H1 (cell line): ENCODE results near the gene PEAK1. TPM values are rescaled to one million over a fixed set of nuclear protein-coding genes. Genes with fewer than 3 reads are reported as not detected.
A peak's percentile ranks its signal among the peaks of the same experiment; 100 is the strongest.

Experiments used
- CTCF ChIA-PET: fragments of 300-600 bp; sonication (Branson Sonifier 250); formaldehyde crosslinking; loops from one replicate; lab custom pipeline; 2021; ENCODE audit not compliant: partially characterized antibody; lab: Charles Lee
- POLR2A ChIA-PET: fragments of 300-600 bp; sonication (Branson Sonifier 250); formaldehyde crosslinking; loops from one replicate; lab custom pipeline; 2021; ENCODE audit warnings: inconsistent platforms; ENCODE audit not compliant: partially characterized antibody; lab: Charles Lee
- DNase-seq, 2 experiments: peaks; one replicate each; pipeline versions ENCODE4 v3.0.0 to v3.0.0-alpha.2; 2010 to 2022; ENCODE audit warnings: low spot score in 2 of 2, low read depth in 1 of 2, mixed read lengths in 1 of 2
- FAIRE-seq: peaks from 2 replicates; lab custom pipeline; 2011; peaks lifted over from hg19 to GRCh38; lab: Jason Lieb, UNC
- H2AFZ ChIP-seq: 2 replicates; pipeline ENCODE4 v1.8.1; 2012; ENCODE audit warnings: low read length, inconsistent platforms
- H2AK5ac ChIP-seq: 2 replicates; pipeline ENCODE4 v1.6.1; 2013; ENCODE audit warnings: low read depth, low read length
- H2BK120ac ChIP-seq: replicated peaks from 2 replicates; pipeline ENCODE3; 2013; ENCODE audit warnings: low read depth, low read length, inconsistent platforms
- H2BK12ac ChIP-seq: 2 replicates; pipeline ENCODE4 v1.6.1; 2013; ENCODE audit warnings: low read depth, low read length
- H2BK15ac ChIP-seq: 2 replicates; pipeline ENCODE4 v1.6.1; 2013; ENCODE audit warnings: low read length
- H2BK20ac ChIP-seq: 2 replicates; pipeline ENCODE4 v1.6.1; 2013; ENCODE audit warnings: low read length
- H2BK5ac ChIP-seq: 2 replicates; pipeline ENCODE4 v1.6.1; 2013; ENCODE audit warnings: low read depth, low read length
- H3K14ac ChIP-seq: 2 replicates; pipeline ENCODE4 v1.6.1; 2013; ENCODE audit warnings: inconsistent platforms; ENCODE audit not compliant: insufficient read length
- H3K18ac ChIP-seq: 2 replicates; pipeline ENCODE4 v1.6.1; 2013; ENCODE audit warnings: low read length; ENCODE audit errors: extremely low read depth
- H3K23ac ChIP-seq: 2 replicates; pipeline ENCODE4 v1.6.1; 2013; ENCODE audit warnings: inconsistent platforms; ENCODE audit not compliant: insufficient read length
- H3K23me2 ChIP-seq: 2 replicates; pipeline ENCODE4 v1.6.1; 2013; ENCODE audit warnings: low read depth, low read length
- H3K27ac ChIP-seq: 2 replicates; pipeline ENCODE4 v1.6.1; 2011; ENCODE audit warnings: low read depth, low read length, inconsistent platforms
- H3K27me3 ChIP-seq, 4 experiments: replicated peaks in 1 of 4; 1 replicate in 1 of 4; 2 replicates in 3 of 4; pipeline versions ENCODE4 v1.6.1 to v1.8.1; 2011 to 2013; ENCODE audit warnings: low read length in 3 of 4, mild to moderate bottlenecking in 3 of 4, inconsistent platforms in 2 of 4, mixed read lengths in 2 of 4, moderate library complexity in 1 of 4; ENCODE audit not compliant: control insufficient read depth in 3 of 4, insufficient read depth in 3 of 4; ENCODE audit errors: extremely low read depth in 1 of 4
- H3K36me3 ChIP-seq, 4 experiments: 2 replicates each; pipeline versions ENCODE4 v1.6.1 to v1.8.1; 2011 to 2013; ENCODE audit warnings: mild to moderate bottlenecking in 4 of 4, low read length in 3 of 4, moderate library complexity in 2 of 4, control low read depth in 1 of 4, inconsistent platforms in 1 of 4; ENCODE audit not compliant: insufficient read depth in 4 of 4, control insufficient read depth in 2 of 4
- H3K4ac ChIP-seq: replicated peaks from 2 replicates; pipeline ENCODE3; 2013; ENCODE audit warnings: low read length, low read depth, mixed read lengths, inconsistent platforms; ENCODE audit not compliant: insufficient read length
- H3K4me1 ChIP-seq, 4 experiments: replicated peaks in 1 of 4; 1 replicate in 1 of 4; 2 replicates in 3 of 4; pipeline versions ENCODE4 v1.6.1 to v1.8.1; 2011 to 2013; ENCODE audit warnings: low read length in 3 of 4, inconsistent platforms in 2 of 4, mixed read lengths in 1 of 4; ENCODE audit not compliant: insufficient read depth in 4 of 4, control insufficient read depth in 3 of 4
- H3K4me2 ChIP-seq, 2 experiments: 2 replicates each; pipeline versions ENCODE4 v1.6.1 to v1.8.1; 2011 to 2013; ENCODE audit warnings: low read depth in 2 of 2, low read length in 2 of 2, control low read depth in 1 of 2, inconsistent platforms in 1 of 2, mild to moderate bottlenecking in 1 of 2; ENCODE audit not compliant: insufficient read depth in 1 of 2
- H3K4me3 ChIP-seq, 4 experiments: fragments of 200-600, 300-600 bp in 1 of 4; sonication (generic), shearing (Covaris generic), sonication (Bioruptor Twin) in 1 of 4; 2 replicates each; pipeline versions ENCODE4 v1.5.1 to v1.8.1; 2011 to 2016; ENCODE audit warnings: low read length in 4 of 4, low read depth in 3 of 4, control low read depth in 2 of 4, inconsistent platforms in 2 of 4, mild to moderate bottlenecking in 2 of 4, mixed read lengths in 1 of 4, moderate library complexity in 1 of 4; ENCODE audit not compliant: insufficient read depth in 2 of 4; ENCODE audit errors: extremely low read depth in 1 of 4
- H3K56ac ChIP-seq: replicated peaks from 2 replicates; pipeline ENCODE3; 2013; ENCODE audit warnings: low read depth, mild to moderate bottlenecking, mixed read lengths, low read length, inconsistent platforms; ENCODE audit not compliant: insufficient read length
- H3K79me1 ChIP-seq: 2 replicates; pipeline ENCODE4 v1.6.1; 2013; ENCODE audit warnings: low read depth, low read length, control low read depth
- H3K79me2 ChIP-seq, 2 experiments: 2 replicates each; pipeline versions ENCODE4 v1.6.1 to v1.8.1; 2012 to 2013; ENCODE audit warnings: low read length in 2 of 2, mild to moderate bottlenecking in 2 of 2, inconsistent platforms in 1 of 2; ENCODE audit not compliant: insufficient read depth in 2 of 2, control insufficient read depth in 1 of 2
- H3K9ac ChIP-seq, 4 experiments: replicated peaks in 1 of 4; 1 replicate in 1 of 4; 2 replicates in 3 of 4; pipeline versions ENCODE4 v1.6.1 to v1.8.1; 2011 to 2013; ENCODE audit warnings: low read depth in 3 of 4, low read length in 3 of 4, control low read depth in 2 of 4, mild to moderate bottlenecking in 2 of 4, moderate library complexity in 2 of 4, inconsistent platforms in 1 of 4; ENCODE audit errors: extremely low read depth in 1 of 4
- H3K9me3 ChIP-seq, 2 experiments: 2 replicates each; pipeline versions ENCODE4 v1.6.1 to v1.8.1; 2012 to 2013; ENCODE audit warnings: mild to moderate bottlenecking in 2 of 2, moderate library complexity in 2 of 2, control low read depth in 1 of 2, inconsistent platforms in 1 of 2, low read depth in 1 of 2, low read length in 1 of 2, mixed read lengths in 1 of 2; ENCODE audit not compliant: insufficient read depth in 2 of 2
- H4K20me1 ChIP-seq, 2 experiments: replicated peaks in 1 of 2; 2 replicates each; pipeline versions ENCODE3 to v1.8.1; 2011 to 2013; ENCODE audit warnings: inconsistent platforms in 2 of 2, low read length in 2 of 2, mild to moderate bottlenecking in 1 of 2; ENCODE audit not compliant: insufficient read depth in 2 of 2, control insufficient read depth in 1 of 2
- H4K5ac ChIP-seq: 2 replicates; pipeline ENCODE4 v1.6.1; 2013; ENCODE audit warnings: low read length, low read depth, mixed read lengths, inconsistent platforms; ENCODE audit not compliant: insufficient read length
- H4K8ac ChIP-seq: 2 replicates; pipeline ENCODE4 v1.8.0; 2013; ENCODE audit warnings: mild to moderate bottlenecking, moderate library complexity, low read length, inconsistent platforms; ENCODE audit not compliant: insufficient read depth; ENCODE audit errors: extremely low read depth
- H4K91ac ChIP-seq: replicated peaks from 2 replicates; pipeline ENCODE3; 2013; ENCODE audit warnings: low read length, mixed read lengths, inconsistent platforms; ENCODE audit not compliant: insufficient read length
- CHD1 ChIP-seq: IDR thresholded peaks from 2 replicates; pipeline ENCODE4 v1.6.1; 2012; ENCODE audit warnings: low read depth, low read length, improper control_type of control experiment
- CHD2 ChIP-seq: IDR thresholded peaks from 2 replicates; pipeline ENCODE4 v1.6.1; 2012; ENCODE audit warnings: low read length, improper control_type of control experiment
- RFX5 ChIP-seq: IDR thresholded peaks from 2 replicates; pipeline ENCODE4 v1.6.1; 2011; ENCODE audit warnings: low read depth, low read length, improper control_type of control experiment, borderline replicate concordance
- RXRA ChIP-seq: IDR thresholded peaks from 2 replicates; pipeline ENCODE4 v1.6.1; 2011; ENCODE audit warnings: low read depth, mild to moderate bottlenecking, low read length, moderate library complexity; ENCODE audit not compliant: insufficient read depth
- SIN3A ChIP-seq, 2 experiments: IDR thresholded peaks in 1 of 2; conservative IDR thresholded peaks in 1 of 2; 2 replicates each; pipeline ENCODE4 v1.6.1; 2011 to 2012; ENCODE audit warnings: low read length in 2 of 2, improper control_type of control experiment in 1 of 2, low read depth in 1 of 2, mild to moderate bottlenecking in 1 of 2
- SP1 ChIP-seq: IDR thresholded peaks from 2 replicates; pipeline ENCODE4 v1.6.1; 2011; ENCODE audit warnings: low read depth, low read length
- TAF1 ChIP-seq: IDR thresholded peaks from 2 replicates; pipeline ENCODE4 v1.6.1; 2011; ENCODE audit warnings: mild to moderate bottlenecking, low read depth, low read length
- TBP ChIP-seq: IDR thresholded peaks from 2 replicates; pipeline ENCODE4 v1.6.1; 2011; ENCODE audit warnings: low read depth, low read length, improper control_type of control experiment
- TCF12 ChIP-seq: IDR thresholded peaks from 2 replicates; pipeline ENCODE4 v1.6.1; 2011; ENCODE audit warnings: low read depth, mild to moderate bottlenecking, low read length
- WGBS, 2 experiments: shearing (Covaris generic) in 1 of 2; methylation state at CpG; one replicate each; pipeline versions ENCODE4 v1.1.6 to v1.1.7; 2013 to 2015; ENCODE audit warnings: low lambda C conversion rate in 2 of 2, mixed read lengths in 2 of 2, inconsistent platforms in 1 of 2, low coverage in 1 of 2, missing lambda C conversion rate in 1 of 2; ENCODE audit not compliant: insufficient replicate concordance in 2 of 2, insufficient coverage in 1 of 2, insufficient read length in 1 of 2; ENCODE audit errors: extremely low coverage in 1 of 2, missing lambda C conversion rate in 1 of 2; 5-methylcytosine and 5-hydroxymethylcytosine counted together
- polyA plus RNA-seq, 7 experiments: library from polyadenylated mRNA; depleted of rRNA in 3 of 7; stranded (reverse) in 5 of 7; unstranded in 2 of 7; fragments of >200 nt in 5 of 7; fragments of 200-250 nt in 2 of 7; gene quantifications; 1 replicate in 5 of 7; 2 replicates in 1 of 7; 4 replicates in 1 of 7; pipeline versions ENCODE4 v1.2.1 to v1.2.3, GENCODE V29; 2011 to 2013; ENCODE audit warnings: missing spikeins in 2 of 7, mixed read lengths in 2 of 7
- total RNA-seq: library from RNA; stranded (reverse); fragmentation: NEBNext Ultra II Directional; extraction: Animal tissue kit (Norgen Biotek cat#: 25700); gene quantifications from 2 replicates; pipeline ENCODE4 v1.2.1, GENCODE V29; 2021
- TF ChIP-seq, protein P1 (sequence below): IDR thresholded peaks from 2 replicates; pipeline ENCODE4 v1.6.1; 2012; ENCODE audit warnings: inconsistent platforms
- TF ChIP-seq, protein P2 (sequence below): IDR thresholded peaks from 2 replicates; pipeline ENCODE4 v1.6.1; 2012; ENCODE audit warnings: inconsistent platforms

The PEAK1 gene
- total and polyA plus RNA-seq, 2 of the 8 experiments (the other 6 are each of a cell fraction or from before 2014, with no cell fraction given) = 8.8 to 44.8 TPM

DNA sequence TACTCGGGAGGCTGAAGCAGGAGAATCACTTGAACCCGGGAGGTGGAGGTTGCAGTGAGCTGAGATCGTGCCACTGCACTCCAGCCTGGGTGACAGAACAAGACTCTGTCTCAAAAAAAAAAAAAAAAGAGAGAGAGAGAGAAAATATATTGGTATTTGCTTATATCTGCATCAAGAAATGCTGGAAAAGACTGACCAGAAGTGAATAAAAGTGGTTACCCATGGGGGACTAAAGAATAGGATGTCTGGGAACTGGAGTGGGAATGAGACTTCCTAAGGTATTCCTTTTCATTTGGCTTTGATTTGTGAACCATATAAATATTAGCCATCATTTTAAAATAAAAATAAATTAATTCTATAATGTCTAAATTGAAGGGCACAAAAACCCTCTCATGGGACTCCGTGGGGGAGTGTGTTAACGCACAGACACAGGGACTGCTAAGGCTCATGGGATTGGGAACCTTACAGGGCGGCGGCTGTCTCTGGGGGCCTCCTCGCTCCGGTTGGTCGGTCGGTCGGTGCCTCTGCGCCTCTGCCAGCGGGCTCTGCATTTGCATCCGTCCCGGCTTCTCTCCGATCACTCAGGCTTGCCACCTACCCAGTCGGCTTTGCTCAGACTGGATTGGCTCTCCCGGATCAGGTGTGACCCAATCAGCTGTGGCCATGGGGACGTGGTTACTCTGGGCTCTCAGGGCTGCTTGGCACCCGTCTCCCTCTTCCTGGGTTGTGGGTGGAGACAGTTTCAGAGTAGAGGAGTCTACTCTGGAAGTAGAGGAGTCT lies 336.3 kb downstream of the PEAK1 start:
- DNase-seq (peak; percentile 66 to 81), FAIRE-seq (peak; percentile 52)
- Histone ChIP-seq H3K23me2 (no peaks in the 10 kb centered on the region), H2BK12ac (no peak overlapping the region), H3K9me3 (no peaks in the 10 kb centered on the region), H3K18ac (0 out of 2 replicates have a peak overlapping the region, but pooled peaks have one; percentile 76), H2BK20ac (no peak overlapping the region), H3K27me3 (peaks cover 0 to 4% (median 1%) of the 10 kb centered on the region in 4 experiments; a peak in 2 of 7 replicates), H4K8ac (no peak overlapping the region), H3K4me1 (peaks cover 0 to 5% (median under 1%) of the 10 kb centered on the region in 4 experiments; a peak in 4 of 7 replicates), H4K91ac (no peak overlapping the region), H2BK5ac (no peak overlapping the region), H2BK15ac (no peak overlapping the region), H3K4ac (no peak overlapping the region), H3K79me2 (no peaks in the 10 kb centered on the region), H2AK5ac (no peak overlapping the region), H4K5ac (no peak overlapping the region), H3K27ac (no peak overlapping the region), H2BK120ac (no peak overlapping the region), H4K20me1 (no peaks in the 10 kb centered on the region), H3K14ac (no peak overlapping the region), H3K23ac (no peak overlapping the region), H3K56ac (no peak overlapping the region), H3K79me1 (no peaks in the 10 kb centered on the region), H2AFZ (peak overlapping the region; percentile 91), H3K36me3 (no peaks in the 10 kb centered on the region), H3K4me3 (peak overlapping the region in 1 of 4 experiments; percentile 27; a peak in 3 of 8 replicates), H3K4me2 (peak overlapping the region; percentile 9 to 47), H3K9ac (no peak overlapping the region)
- POLR2A ChIA-PET = no interaction called here
- 2% methylated on average over 18 of the region's 21 CpGs; no CpG with 5 or more reads in 1 of the 2 experiments for WGBS, 2 experiments
- CTCF ChIA-PET = interaction anchor here (0.7 kb wide), 1 partner anchor 8 kb away, joined by 3 read pairs; no protein-coding TSS in a partner anchor
- TF ChIP-seq TAF1 (0 out of 2 replicates have a peak, but pooled peaks have one; percentile 35), SP1 (peak; percentile 34; the same call in 1 of the 2 replicates), CHD1 (no peak), CHD2 (0 out of 2 replicates have a peak, but pooled peaks have one; percentile 54), RFX5 (peak; percentile 53; the same call in 1 of the 2 replicates), TCF12 (no peak), TBP (0 out of 2 replicates have a peak, but pooled peaks have one; percentile 39), RXRA (no peak), SIN3A (conservative IDR thresholded peaks at IDR 0.05 in 1 of 2, IDR thresholded peaks at IDR 0.05 in 1 of 2; ENCODE audit: low read depth in 1 of 2, low read length in 2 of 2) (0 out of 4 replicates have a peak, but pooled peaks of 1 of the 2 experiments have one; percentile 15)
- TF ChIP-seq, protein P1, sequence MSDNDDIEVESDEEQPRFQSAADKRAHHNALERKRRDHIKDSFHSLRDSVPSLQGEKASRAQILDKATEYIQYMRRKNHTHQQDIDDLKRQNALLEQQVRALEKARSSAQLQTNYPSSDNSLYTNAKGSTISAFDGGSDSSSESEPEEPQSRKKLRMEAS = peak; percentile 47
- TF ChIP-seq, protein P2, sequence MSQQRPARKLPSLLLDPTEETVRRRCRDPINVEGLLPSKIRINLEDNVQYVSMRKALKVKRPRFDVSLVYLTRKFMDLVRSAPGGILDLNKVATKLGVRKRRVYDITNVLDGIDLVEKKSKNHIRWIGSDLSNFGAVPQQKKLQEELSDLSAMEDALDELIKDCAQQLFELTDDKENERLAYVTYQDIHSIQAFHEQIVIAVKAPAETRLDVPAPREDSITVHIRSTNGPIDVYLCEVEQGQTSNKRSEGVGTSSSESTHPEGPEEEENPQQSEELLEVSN = peak; percentile 36; the same call in 1 of the 2 replicates
